ENCODE measurements around the gene MAPK8IP3.

Gene MAPK8IP3

DNA sequence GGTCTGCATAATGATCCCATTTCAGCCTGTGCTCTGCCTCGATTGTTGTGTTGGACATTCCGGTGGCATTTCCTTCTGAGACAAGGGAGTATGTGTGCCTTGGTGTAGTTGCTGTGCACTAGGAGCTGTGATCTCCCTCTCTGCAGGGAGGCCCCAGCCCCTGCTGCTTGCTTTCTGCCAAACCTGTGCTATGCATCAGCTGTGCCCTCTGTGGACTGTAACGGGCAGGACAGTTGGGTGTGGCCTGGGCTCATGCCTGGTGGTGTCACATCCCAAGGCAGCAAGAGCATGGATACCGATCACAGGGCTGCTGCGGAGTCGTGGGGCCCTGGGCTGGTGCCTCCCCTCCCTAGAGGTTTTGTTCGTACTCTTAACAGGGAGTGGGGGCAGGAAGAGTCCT is 31.7 kb upstream of the MAPK8IP3 start:
- no peaks in the 10 kb centered on the region for H3K9me3 ChIP-seq
- H3K4me3 ChIP-seq: no peak overlapping the region
- peaks cover 39 to 68% (median 64%) of the 10 kb centered on the region in 3 donors for H3K36me3 ChIP-seq
- peaks cover 0 to 10% (median 7%) of the 10 kb centered on the region in 4 donors for H3K4me1 ChIP-seq
- no peaks in the 10 kb centered on the region for H3K27me3 ChIP-seq
- intact Hi-C loops (cut with DNase I; ENCODE audit: low total_unique reads): no loop called here
- DNase-seq: no peak
- H3K27ac ChIP-seq: no peak overlapping the region
- TF ChIP-seq, protein P1, sequence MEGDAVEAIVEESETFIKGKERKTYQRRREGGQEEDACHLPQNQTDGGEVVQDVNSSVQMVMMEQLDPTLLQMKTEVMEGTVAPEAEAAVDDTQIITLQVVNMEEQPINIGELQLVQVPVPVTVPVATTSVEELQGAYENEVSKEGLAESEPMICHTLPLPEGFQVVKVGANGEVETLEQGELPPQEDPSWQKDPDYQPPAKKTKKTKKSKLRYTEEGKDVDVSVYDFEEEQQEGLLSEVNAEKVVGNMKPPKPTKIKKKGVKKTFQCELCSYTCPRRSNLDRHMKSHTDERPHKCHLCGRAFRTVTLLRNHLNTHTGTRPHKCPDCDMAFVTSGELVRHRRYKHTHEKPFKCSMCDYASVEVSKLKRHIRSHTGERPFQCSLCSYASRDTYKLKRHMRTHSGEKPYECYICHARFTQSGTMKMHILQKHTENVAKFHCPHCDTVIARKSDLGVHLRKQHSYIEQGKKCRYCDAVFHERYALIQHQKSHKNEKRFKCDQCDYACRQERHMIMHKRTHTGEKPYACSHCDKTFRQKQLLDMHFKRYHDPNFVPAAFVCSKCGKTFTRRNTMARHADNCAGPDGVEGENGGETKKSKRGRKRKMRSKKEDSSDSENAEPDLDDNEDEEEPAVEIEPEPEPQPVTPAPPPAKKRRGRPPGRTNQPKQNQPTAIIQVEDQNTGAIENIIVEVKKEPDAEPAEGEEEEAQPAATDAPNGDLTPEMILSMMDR (IDR thresholded peaks at IDR 0.05): no peak

DNA sequence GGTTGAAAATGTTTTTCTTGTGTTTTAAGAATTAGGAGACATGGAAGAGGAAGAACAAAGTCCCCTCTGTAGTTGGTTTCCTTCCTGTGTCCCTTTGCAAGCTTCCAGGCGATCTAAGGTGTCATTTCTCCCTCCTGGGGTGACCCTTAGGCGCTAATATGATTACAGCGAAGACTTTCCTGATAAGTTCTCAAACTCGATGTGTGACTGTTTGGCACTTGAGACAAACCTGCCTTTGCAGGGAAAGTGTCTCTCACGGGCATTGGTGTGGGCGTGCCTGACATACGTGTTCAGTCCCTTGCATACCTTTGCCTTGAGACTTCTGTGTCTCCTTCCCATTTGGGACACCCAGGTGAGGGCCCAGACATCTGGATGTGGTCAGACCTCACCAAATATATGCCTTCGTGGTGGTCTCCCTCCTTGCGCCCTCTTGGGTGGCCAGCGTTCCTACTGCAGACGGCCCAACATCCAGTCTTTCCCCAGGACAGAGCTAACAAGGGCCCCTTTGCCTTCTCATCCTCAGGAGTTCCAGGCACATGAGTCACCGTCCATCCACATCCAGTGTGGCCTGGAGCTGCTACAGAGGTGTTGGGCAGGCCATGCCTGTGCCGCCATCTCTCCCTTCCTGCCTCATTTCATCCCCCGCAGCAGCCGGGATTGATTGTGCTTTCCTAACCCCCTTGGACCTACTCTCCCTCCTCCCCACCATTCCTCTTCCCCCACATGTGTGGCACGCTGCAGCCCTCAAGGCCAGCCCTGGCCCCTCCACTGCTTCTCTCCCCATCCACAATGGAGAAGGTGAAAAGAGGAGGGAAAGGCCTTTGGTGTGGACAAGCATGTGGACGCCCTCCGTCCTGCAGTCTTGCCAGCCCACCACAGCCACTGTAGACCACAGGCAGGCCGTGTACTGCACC is 31.0 kb upstream of the MAPK8IP3 start:
- Histone ChIP-seq H3K4me3 (no peak overlapping the region), H3K36me3 (peaks cover 34 to 61% (median 57%) of the 10 kb centered on the region in 3 donors), H3K27ac (no peak overlapping the region), H3K27me3 (no peaks in the 10 kb centered on the region), H3K9me3 (no peaks in the 10 kb centered on the region), H3K4me1 (peaks cover 0 to 11% (median 7%) of the 10 kb centered on the region in 4 donors)
- intact Hi-C loops (cut with DNase I; ENCODE audit: low total_unique reads): no loop called here
- TF ChIP-seq, protein P1 (IDR thresholded peaks at IDR 0.05): no peak
- no peak for DNase-seq

DNA sequence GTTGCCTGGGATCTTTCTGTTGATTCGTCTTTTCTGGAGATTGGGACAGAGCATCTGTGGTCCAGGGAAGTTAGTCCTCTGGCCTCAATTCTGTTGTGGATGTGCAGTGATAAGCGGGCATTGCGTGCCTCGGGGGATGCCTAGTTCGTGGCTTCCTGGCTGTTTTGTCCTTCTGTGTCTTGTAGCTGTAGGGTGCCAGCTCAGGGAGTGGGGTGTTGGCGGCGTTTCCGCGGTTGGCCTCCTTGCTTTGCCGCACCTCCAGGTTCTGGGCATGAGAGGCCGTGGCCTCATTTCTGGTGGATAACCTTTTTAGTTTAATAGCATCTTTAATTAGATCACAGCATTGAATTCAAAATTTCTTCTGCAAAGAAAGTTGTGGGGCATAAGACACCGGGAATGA is 29.3 kb upstream of the MAPK8IP3 start:
- no peak for DNase-seq
- no peaks in the 10 kb centered on the region for H3K27me3 ChIP-seq
- TF ChIP-seq, protein P1 (IDR thresholded peaks at IDR 0.05): no peak
- H3K36me3 ChIP-seq: peaks cover 19 to 45% (median 40%) of the 10 kb centered on the region in 3 donors
- H3K27ac ChIP-seq: no peak overlapping the region
- no peak overlapping the region for H3K4me3 ChIP-seq
- no peaks in the 10 kb centered on the region for H3K9me3 ChIP-seq
- intact Hi-C loops (cut with DNase I; ENCODE audit: low total_unique reads): no loop called here
- peaks cover 0 to 11% (median 7%) of the 10 kb centered on the region in 4 donors for H3K4me1 ChIP-seq

DNA sequence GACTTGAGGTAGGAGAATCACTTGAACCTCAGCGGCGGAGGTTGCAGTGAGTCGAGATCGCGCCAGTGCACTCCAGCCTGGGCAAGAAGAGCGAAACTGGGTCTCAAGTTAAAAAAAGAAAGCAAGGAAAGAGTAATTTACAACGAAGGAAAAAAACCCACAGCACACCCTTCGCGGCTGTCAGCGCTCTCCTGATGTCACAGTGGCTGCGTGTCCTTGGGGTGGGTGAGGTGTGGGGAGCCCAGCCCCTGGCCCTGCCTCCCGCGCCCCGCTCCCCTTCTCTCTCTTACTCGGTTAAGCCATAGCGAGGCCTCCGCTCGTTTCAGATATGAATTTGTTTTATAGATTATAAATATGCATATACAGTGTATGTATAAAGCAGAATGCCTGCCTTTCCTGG is 28.7 kb upstream of the MAPK8IP3 start:
- DNase-seq: no peak
- Histone ChIP-seq H3K36me3 (peaks cover 12 to 38% (median 33%) of the 10 kb centered on the region in 3 donors), H3K4me1 (peaks cover 0 to 11% (median 7%) of the 10 kb centered on the region in 4 donors), H3K4me3 (peak overlapping the region; percentile 60 to 93), H3K27me3 (no peaks in the 10 kb centered on the region), H3K27ac (peak overlapping the region in 1 of 2 donors; percentile 1), H3K9me3 (no peaks in the 10 kb centered on the region)
- intact Hi-C loops (cut with DNase I; ENCODE audit: low total_unique reads): no loop called here
- TF ChIP-seq, protein P1 (IDR thresholded peaks at IDR 0.05): no peak

DNA sequence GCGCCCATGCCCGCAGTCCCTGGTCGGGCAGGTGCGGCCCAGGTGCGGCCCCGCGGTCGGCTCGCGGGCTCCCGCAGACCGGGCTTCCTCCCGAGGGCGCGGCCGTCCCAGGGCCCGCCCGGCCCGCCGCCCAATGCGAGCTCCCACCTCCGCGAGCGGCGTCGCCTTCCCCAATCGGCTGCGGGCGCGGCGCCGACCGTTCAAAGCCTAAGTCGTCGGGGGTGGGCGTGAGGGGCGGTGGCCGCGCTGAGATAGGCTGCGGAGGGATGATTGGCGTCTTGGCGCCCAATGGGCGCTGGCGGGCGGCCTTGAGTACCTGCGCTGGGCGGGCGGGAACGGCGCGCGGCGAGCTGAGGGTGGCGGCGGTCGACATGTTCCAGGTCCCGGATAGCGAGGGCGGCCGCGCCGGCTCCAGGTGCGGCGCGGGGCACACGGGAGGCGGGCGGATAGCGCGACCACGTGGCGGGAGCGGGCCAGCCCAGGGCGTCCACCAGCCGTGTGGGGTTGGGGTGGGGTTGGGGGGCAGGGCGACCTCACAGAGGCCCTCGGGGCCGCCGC is 28.0 kb upstream of the MAPK8IP3 start, which contains the start of gene JPT2:
Gene JPT2, plus strand, starts transcription at position 338 of the 558 bp plus-strand sequence. Its CDS starts 34 bp downstream, at position 372.
- peak within 1 kb of the TSS; percentile 60 to 93 for H3K4me3 ChIP-seq
- peak within 1 kb of the TSS; percentile 44 to 61 for H3K27ac ChIP-seq
- H3K36me3 ChIP-seq: peaks cover 12 to 32% (median 27%) of the 10 kb centered on the region in 3 donors
- TF ChIP-seq, protein P1 (IDR thresholded peaks at IDR 0.05): no peak
- intact Hi-C loops (cut with DNase I; ENCODE audit: low total_unique reads): no loop called here
- no peaks in the 10 kb centered on the region for H3K27me3 ChIP-seq
- peak; percentile 96 to 97 for DNase-seq
- no peaks in the 10 kb centered on the region for H3K9me3 ChIP-seq
- H3K4me1 ChIP-seq: peaks cover 0 to 11% (median 7%) of the 10 kb centered on the region in 4 donors

Measured in tibial artery (tissue), 4 donors.